HepG2 (cell line): ENCODE results near the gene KCNMA1. TPM values are rescaled to one million over a fixed set of nuclear protein-coding genes. Genes with fewer than 3 reads are reported as not detected.

Experiments used
- ATAC-seq: fragments of 200-7000 bp; cut with Tn5 transposase; 3 replicates; pipeline ENCODE4 v1.9.1; 2020; ENCODE audit warnings: mild to moderate bottlenecking, moderate library complexity
- BruUV-seq: library from RNA; stranded (reverse); fragments of 400-500 nt; replicated peaks from 2 replicates; lab custom pipeline; 2021; lab: Mats Ljungman, UMichigan
- CTCF ChIA-PET: fragments of 300-600 bp; formaldehyde crosslinking; extraction: SDS; loops from one replicate; lab custom pipeline; 2021; ENCODE audit warnings: low total read pairs, inconsistent platforms, low intra/inter-chr PET ratio; lab: Yijun Ruan, JAX
- POLR2A ChIA-PET: fragments of 350-600 bp; sonication (Branson Sonifier 250); formaldehyde crosslinking; loops from one replicate; lab custom pipeline; 2020; ENCODE audit warnings: antibody characterized with exemption, inconsistent platforms; lab: Yijun Ruan, JAX
- DNase-seq: peaks from one replicate; pipeline ENCODE4 v3.0.0-alpha.2; 2015; ENCODE audit warnings: low spot score
- FAIRE-seq: peaks from 3 replicates; lab custom pipeline; 2011; peaks lifted over from hg19 to GRCh38; lab: Jason Lieb, UNC
- H2AFZ ChIP-seq: one replicate; pipeline ENCODE4 v1.6.1; 2011; ENCODE audit warnings: low read length, inconsistent platforms
- H3K27ac ChIP-seq: fragments of 300-600 bp; 3 replicates; pipeline ENCODE4 v1.8.0; 2011; ENCODE audit warnings: mixed run types, mild to moderate bottlenecking, mixed read lengths, low read length, inconsistent platforms; ENCODE audit not compliant: insufficient read depth; ENCODE audit errors: extremely low read length
- H3K27me3 ChIP-seq, 2 experiments: fragments of 200-600 bp in 1 of 2; 2 replicates in 1 of 2; 3 replicates in 1 of 2; pipeline versions ENCODE4 v1.6.0 to v1.8.0; 2011; ENCODE audit warnings: low read length in 2 of 2, mild to moderate bottlenecking in 2 of 2, moderate library complexity in 2 of 2, inconsistent platforms in 1 of 2; ENCODE audit not compliant: insufficient read depth in 2 of 2, control insufficient read depth in 1 of 2
- H3K36me3 ChIP-seq, 2 experiments: fragments of 200-600 bp in 1 of 2; replicated peaks in 1 of 2; 2 replicates in 1 of 2; 3 replicates in 1 of 2; pipeline versions ENCODE4 v1.5.1 to v1.8.0; 2011; ENCODE audit warnings: low read length in 2 of 2, inconsistent platforms in 1 of 2; ENCODE audit not compliant: insufficient read depth in 2 of 2, control insufficient read depth in 1 of 2
- H3K4me1 ChIP-seq: 2 replicates; pipeline ENCODE4 v1.5.1; 2012; ENCODE audit warnings: low read length, inconsistent platforms; ENCODE audit not compliant: insufficient read depth
- H3K4me2 ChIP-seq: 2 replicates; pipeline ENCODE4 v1.6.0; 2011; ENCODE audit warnings: low read depth, low read length, inconsistent platforms
- H3K4me3 ChIP-seq, 3 experiments: fragments of 200-600 bp in 1 of 3; sonication (generic), shearing (Covaris generic) in 1 of 3; replicated peaks in 1 of 3; 2 replicates each; pipeline ENCODE4 v1.5.1; 2011 to 2016; ENCODE audit warnings: low read length in 3 of 3, inconsistent platforms in 2 of 3, low read depth in 2 of 3, mild to moderate bottlenecking in 2 of 3, control low read depth in 1 of 3, mixed read lengths in 1 of 3; ENCODE audit not compliant: insufficient read depth in 1 of 3
- H3K79me2 ChIP-seq: one replicate; pipeline ENCODE4 v1.6.1; 2011; ENCODE audit warnings: low read length, inconsistent platforms; ENCODE audit not compliant: insufficient read depth
- H3K9ac ChIP-seq: 2 replicates; pipeline ENCODE4 v1.6.0; 2011; ENCODE audit warnings: mild to moderate bottlenecking, low read depth, low read length, inconsistent platforms; ENCODE audit not compliant: insufficient read depth
- H3K9me3 ChIP-seq: 2 replicates; pipeline ENCODE4 v1.5.1; 2012; ENCODE audit warnings: mild to moderate bottlenecking, low read length
- H4K20me1 ChIP-seq: 2 replicates; pipeline ENCODE4 v1.6.0; 2011; ENCODE audit warnings: inconsistent platforms, mild to moderate bottlenecking, low read length, moderate library complexity; ENCODE audit not compliant: insufficient read depth
- AKAP8 ChIP-seq: sonication (generic); formaldehyde crosslinking; IDR thresholded peaks from 2 replicates; pipeline ENCODE4 v1.5.1; 2020; ENCODE audit warnings: mild to moderate bottlenecking, missing genetic modification reagents
- BRCA1 ChIP-seq: sonication (generic); formaldehyde crosslinking; IDR thresholded peaks from 2 replicates; pipeline ENCODE4 v1.4.0; 2020; ENCODE audit warnings: missing genetic modification reagents
- CREB1 ChIP-seq, 2 experiments: fragments of 450-650 bp in 1 of 2; IDR thresholded peaks; 2 replicates each; pipeline ENCODE4 v1.6.1; 2016 to 2017; ENCODE audit warnings: control low read depth in 1 of 2, mild to moderate bottlenecking in 1 of 2, missing compliant biosample characterization in 1 of 2, missing genetic modification characterization in 1 of 2
- HOXA3 ChIP-seq: sonication (generic); formaldehyde crosslinking; IDR thresholded peaks from 2 replicates; pipeline ENCODE4 v1.5.0; 2020; ENCODE audit warnings: missing genetic modification reagents
- HOXA9 ChIP-seq: sonication (generic); formaldehyde crosslinking; IDR thresholded peaks from 2 replicates; pipeline ENCODE4 v1.8.1; 2022; ENCODE audit warnings: missing genetic modification reagents, mild to moderate bottlenecking, moderate library complexity, borderline replicate concordance
- NCOA5 ChIP-seq: sonication (generic); formaldehyde crosslinking; IDR thresholded peaks from 2 replicates; pipeline ENCODE4 v1.4.0; 2020; ENCODE audit warnings: missing genetic modification reagents
- NR1H2 ChIP-seq: sonication (generic); formaldehyde crosslinking; IDR thresholded peaks from 2 replicates; pipeline ENCODE4 v1.8.1; 2022; ENCODE audit warnings: low read depth, missing genetic modification reagents, borderline replicate concordance
- NR3C1 ChIP-seq: sonication (generic); formaldehyde crosslinking; IDR thresholded peaks from 2 replicates; pipeline ENCODE4 v1.4.0; 2020; ENCODE audit warnings: missing genetic modification reagents
- RNF2 ChIP-seq: fragments of 450-650 bp; conservative IDR thresholded peaks from 2 replicates; pipeline ENCODE4 v1.6.1; 2016; ENCODE audit warnings: low read depth
- SATB2 ChIP-seq: sonication (generic); formaldehyde crosslinking; IDR thresholded peaks from 2 replicates; pipeline ENCODE4 v1.5.0; 2020; ENCODE audit warnings: missing genetic modification reagents
- SKI ChIP-seq: fragments of 450-650 bp; IDR thresholded peaks from one replicate; pipeline ENCODE4 v1.6.1; 2018; ENCODE audit warnings: mild to moderate bottlenecking; ENCODE audit not compliant: partially characterized antibody
- SMARCE1 ChIP-seq: fragments of 450-650 bp; IDR thresholded peaks from 2 replicates; pipeline ENCODE4 v1.6.1; 2017; ENCODE audit warnings: borderline replicate concordance
- TFAP4 ChIP-seq: sonication (generic); IDR thresholded peaks from 2 replicates; pipeline ENCODE4 v1.6.1; 2016; ENCODE audit warnings: low read depth, borderline replicate concordance
- ZNF12 ChIP-seq: sonication (generic); formaldehyde crosslinking; IDR thresholded peaks from 2 replicates; pipeline ENCODE4 v1.5.0; 2020; ENCODE audit warnings: missing genetic modification reagents
- ZNF256 ChIP-seq: sonication (generic); formaldehyde crosslinking; conservative IDR thresholded peaks from 2 replicates; pipeline ENCODE4 v1.4.0; 2020; ENCODE audit warnings: missing genetic modification reagents
- ZNF33B ChIP-seq: sonication (generic); formaldehyde crosslinking; IDR thresholded peaks from 2 replicates; pipeline ENCODE4 v1.5.1; 2020; ENCODE audit warnings: mild to moderate bottlenecking, missing genetic modification reagents
- ZNF367 ChIP-seq: sonication (generic); formaldehyde crosslinking; IDR thresholded peaks from 2 replicates; pipeline ENCODE4 v1.4.0; 2020; ENCODE audit warnings: missing genetic modification reagents, borderline replicate concordance
- ZNF510 ChIP-seq: sonication (generic); formaldehyde crosslinking; IDR thresholded peaks from 2 replicates; pipeline ENCODE4 v1.4.0; 2020; ENCODE audit warnings: low read depth, mild to moderate bottlenecking, missing genetic modification reagents
- ZNF749 ChIP-seq: sonication (generic); formaldehyde crosslinking; IDR thresholded peaks from 2 replicates; pipeline ENCODE4 v1.8.0; 2022; ENCODE audit warnings: mild to moderate bottlenecking, missing genetic modification reagents, moderate library complexity, borderline replicate concordance
- ZNF75D ChIP-seq: sonication (generic); formaldehyde crosslinking; IDR thresholded peaks from 2 replicates; pipeline ENCODE4 v1.8.1; 2023; ENCODE audit warnings: missing genetic modification reagents, mild to moderate bottlenecking, borderline replicate concordance
- ZNF766 ChIP-seq: sonication (generic); formaldehyde crosslinking; IDR thresholded peaks from 2 replicates; pipeline ENCODE4 v1.5.0; 2020; ENCODE audit warnings: missing genetic modification reagents, borderline replicate concordance
- WGBS: methylation state at CpG from one replicate; pipeline ENCODE4 v1.1.6; 2017; ENCODE audit warnings: low lambda C conversion rate; 5-methylcytosine and 5-hydroxymethylcytosine counted together
- in situ Hi-C: cut with HindIII; loops from 2 replicates; pipeline ENCODE4 v1.10.0; 2017; ENCODE audit warnings: low pct_unique_long_range_greater_than_20kb; ENCODE audit not compliant: extremely low pct_ligation_motif_present
- intact Hi-C: fragments of 100-400 bp; cut with micrococcal nuclease; formaldehyde crosslinking; loops from one replicate; pipeline ENCODE4 v1.10.0; 2022; ENCODE audit not compliant: unreplicated experiment
- polyA plus RNA-seq, 8 experiments: library from polyadenylated mRNA; depleted of rRNA in 3 of 8; stranded (reverse) in 7 of 8; unstranded in 1 of 8; fragments of >200 nt; fragmentation: Illumina TruSeq in 4 of 8; extraction: Trizol in 4 of 8; gene quantifications; 2 replicates each; pipeline versions ENCODE4 v1.2.1 to v1.2.3, GENCODE V29; 2011 to 2016; ENCODE audit warnings: low read depth in 4 of 8, missing spikeins in 1 of 8, mixed read lengths in 1 of 8; ENCODE audit not compliant: insufficient read depth in 1 of 8
- total RNA-seq, 5 experiments: library from RNA; depleted of rRNA; stranded (reverse); fragments of >200 nt; fragmentation: Illumina TruSeq; extraction: Trizol; gene quantifications; 2 replicates each; pipeline ENCODE4 v1.2.3, GENCODE V29; 2016; ENCODE audit warnings: low read depth in 1 of 5

The KCNMA1 gene
- total and polyA plus RNA-seq, 2 of the 13 experiments (the other 11 are each of a cell fraction or from before 2014, with no cell fraction given): 0.02 TPM; not detected in 1

DNA sequence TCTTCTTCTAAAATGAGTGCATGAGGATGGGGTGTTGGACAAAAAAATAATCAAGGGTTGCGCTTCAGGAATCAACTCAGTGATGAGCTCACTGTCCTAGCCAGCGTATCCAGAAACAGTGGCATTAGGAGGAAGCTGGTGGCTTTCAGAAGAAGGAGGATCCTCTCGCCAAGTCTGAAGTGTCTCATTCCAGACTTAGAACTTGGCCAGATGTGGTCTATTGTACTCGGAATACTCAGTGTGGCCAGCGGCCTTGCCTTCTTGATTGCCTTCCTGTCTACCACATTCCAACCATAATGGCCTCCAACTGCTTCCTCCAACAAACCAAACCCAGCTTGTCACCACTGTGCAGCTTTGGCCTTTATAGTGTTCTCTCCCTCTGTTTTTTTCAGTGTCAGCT, 732.4 kb downstream of the KCNMA1 start (continued):
- TF ChIP-seq ZNF75D (CRISPR knock-in tag): no peak
- no peak for TF ChIP-seq ZNF12 (CRISPR knock-in tag)
- no peak for TF ChIP-seq ZNF367
- TF ChIP-seq NR1H2 (CRISPR knock-in tag): no peak
- no peak for TF ChIP-seq BRCA1 (CRISPR knock-in tag)
- no peak for TF ChIP-seq SMARCE1
- TF ChIP-seq ZNF766 (CRISPR knock-in tag): no peak
- no peak for TF ChIP-seq ZNF33B
- TF ChIP-seq AKAP8 (CRISPR knock-in tag): no peak
- no peak for TF ChIP-seq TFAP4
- no peak for TF ChIP-seq NCOA5

DNA sequence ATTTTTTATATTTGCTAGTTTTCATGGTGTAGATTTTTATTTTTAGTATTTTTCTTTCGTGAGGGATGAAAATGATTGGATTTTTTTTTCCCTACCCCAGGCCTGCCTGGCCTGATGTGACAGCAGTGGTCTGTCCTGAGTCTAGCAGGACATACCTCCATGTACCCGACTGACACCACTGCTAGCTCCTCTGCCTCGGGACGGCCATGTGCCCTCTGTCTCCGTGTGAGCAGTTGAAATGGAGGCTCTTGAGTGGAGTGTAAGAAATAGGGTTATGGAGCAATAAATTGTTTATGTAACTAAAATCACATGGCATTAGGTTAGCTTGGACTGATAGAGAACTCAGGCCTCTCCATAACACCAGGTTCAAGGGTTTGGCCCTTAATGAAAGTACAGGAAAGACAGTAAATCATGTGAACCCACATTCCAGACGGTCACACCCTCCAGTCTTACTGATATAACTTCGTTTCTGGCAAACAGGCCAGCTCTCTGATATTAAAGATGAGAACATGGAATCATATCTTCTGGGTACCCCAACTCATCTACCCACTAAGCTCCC, 734.1 kb downstream of the KCNMA1 start:
- in situ Hi-C loops: no loop called here
- Histone ChIP-seq H3K9ac (no peak overlapping the region), H3K4me3 (no peak overlapping the region), H3K9me3 (no peaks in the 10 kb centered on the region), H3K27me3 (no peaks in the 10 kb centered on the region), H3K79me2 (no peaks in the 10 kb centered on the region), H2AFZ (no peak overlapping the region), H3K27ac (no peak overlapping the region), H3K36me3 (no peaks in the 10 kb centered on the region), H3K4me2 (no peak overlapping the region), H3K4me1 (no peaks in the 10 kb centered on the region), H4K20me1 (no peaks in the 10 kb centered on the region)
- CTCF ChIA-PET: no interaction called here
- 9% methylated on average over 7 of the region's 7 CpGs for WGBS
- intact Hi-C loops: no loop called here
- BruUV-seq: no TSS peak
- FAIRE-seq (no peak), ATAC-seq (no peak), DNase-seq (no peak)
- no peak for TF ChIP-seq SKI
- no peak for TF ChIP-seq ZNF510
- TF ChIP-seq ZNF749 (CRISPR knock-in tag): no peak
- no peak for TF ChIP-seq HOXA3 (CRISPR knock-in tag)
- no peak for TF ChIP-seq CREB1 (IDR thresholded peaks at IDR 0.05)
- TF ChIP-seq CREB1 (CRISPR knock-in tag; IDR thresholded peaks at IDR 0.05): no peak
- TF ChIP-seq HOXA9 (CRISPR knock-in tag): no peak
- TF ChIP-seq SATB2 (CRISPR knock-in tag): no peak
- no peak for TF ChIP-seq NR3C1 (CRISPR knock-in tag)
- TF ChIP-seq ZNF256 (CRISPR knock-in tag): no peak
- TF ChIP-seq RNF2: no peak
- POLR2A ChIA-PET: no interaction called here
